Stimulated activated CD8-positive, alpha-beta memory T cell treated with anti-CD3 and anti-CD28 coated beads, Interleukin-2, amount 100 ng/mL, for 48 hours (primary cell): Measurements from ENCODE around the gene PDLIM1.
"Not testable (repeated sequence)": the region's sequence is repeated elsewhere in the genome, so short reads cannot be mapped to it uniquely, and the experiment has no call there.

Experiments used
- DNase-seq, 2 donors: peaks; one replicate each; pipeline ENCODE4 v3.0.0-alpha.2; 2020; ENCODE audit warnings: low read depth in 2 of 2

Gene PDLIM1

GRCh38 chr10:95208702-95209391 lies 82.0 kb downstream of the PDLIM1 start:
- no peak for DNase-seq

GRCh38 chr10:95202865-95203264 lies 87.9 kb downstream of the PDLIM1 start:
- DNase-seq = not testable (repeated sequence)

- no peak for DNase-seq
Measured at GRCh38 chr10:95201736-95202135, 89.1 kb downstream of the PDLIM1 start.

- DNase-seq = no peak
Measured at GRCh38 chr10:95196046-95196445, 94.8 kb downstream of the PDLIM1 start.

- no peak for DNase-seq
Measured at GRCh38 chr10:95193944-95194343, 96.9 kb downstream of the PDLIM1 start, which contains the start of gene ACSM6. Gene ACSM6 (plus strand): TSS chr10:95194238. CDS start chr10:95194486, 248 bp downstream.

- no peak for DNase-seq
Measured at GRCh38 chr10:95188593-95188992, 102.2 kb downstream of the PDLIM1 start.

GRCh38 chr10:95187617-95188016 lies 103.2 kb downstream of the PDLIM1 start:
- DNase-seq = no peak
